Glomerular visceral epithelial cell (primary cell): ENCODE measurements around the gene AK9.
"Not testable (repeated sequence)": the region's sequence is repeated elsewhere in the genome, so short reads cannot be mapped to it uniquely, and the experiment has no call there.

Experiments
- DNase-seq: peaks from one replicate; pipeline ENCODE4 v3.0.0-alpha.2; 2016; ENCODE audit errors: extremely low spot score

The AK9 gene

GRCh38 chr6:109625199-109625598, 65.8 kb downstream of the AK9 start:
- no peak for DNase-seq

GRCh38 chr6:109623288-109623687, 67.7 kb downstream of the AK9 start:
- no peak for DNase-seq

GRCh38 chr6:109612268-109612667, 78.7 kb downstream of the AK9 start:
- DNase-seq, result no peak

GRCh38 chr6:109611502-109611901, 79.5 kb downstream of the AK9 start:
- DNase-seq, result no peak

- no peak for DNase-seq
Observed at GRCh38 chr6:109610590-109610989, 80.4 kb downstream of the AK9 start.

GRCh38 chr6:109609737-109610136, 81.3 kb downstream of the AK9 start:
- DNase-seq, result no peak

- no peak for DNase-seq
Observed at GRCh38 chr6:109606359-109606758, 84.6 kb downstream of the AK9 start.

GRCh38 chr6:109595998-109596397, 95.0 kb downstream of the AK9 start:
- peak; percentile 18 for DNase-seq

GRCh38 chr6:109580519-109580918, 110.5 kb downstream of the AK9 start:
- DNase-seq, result no peak

- no peak for DNase-seq
Observed at GRCh38 chr6:109579361-109579760, 111.6 kb downstream of the AK9 start.

GRCh38 chr6:109569901-109570300, 121.1 kb downstream of the AK9 start:
- DNase-seq, result not testable (repeated sequence)

- DNase-seq, result no peak
Observed at GRCh38 chr6:109561844-109562243, 129.2 kb downstream of the AK9 start.

GRCh38 chr6:109531446-109531845, 159.6 kb downstream of the AK9 start:
- no peak for DNase-seq

GRCh38 chr6:109527989-109528388, 163.0 kb downstream of the AK9 start:
- DNase-seq, result no peak

- DNase-seq, result peak; percentile 66
Observed at GRCh38 chr6:109526905-109527628, 163.9 kb downstream of the AK9 start.

GRCh38 chr6:109524129-109524528, 166.9 kb downstream of the AK9 start:
- no peak for DNase-seq

- DNase-seq, result no peak
Observed at GRCh38 chr6:109523478-109523877, 167.5 kb downstream of the AK9 start.

GRCh38 chr6:109521080-109521479, 169.9 kb downstream of the AK9 start:
- DNase-seq, result no peak

GRCh38 chr6:109519647-109520046, 171.4 kb downstream of the AK9 start:
- DNase-seq, result not testable (repeated sequence)

- DNase-seq, result no peak
Observed at GRCh38 chr6:109516929-109517328, 174.1 kb downstream of the AK9 start.

GRCh38 chr6:109515781-109516409, 175.1 kb downstream of the AK9 start:
- no peak for DNase-seq

- no peak for DNase-seq
Observed at GRCh38 chr6:109514946-109515345, 176.1 kb downstream of the AK9 start.

GRCh38 chr6:109513571-109514071, 177.4 kb downstream of the AK9 start:
- DNase-seq, result no peak
